Measurements from ENCODE around the gene PMFBP1.
A peak's percentile ranks its signal among the peaks of the same experiment; 100 is the strongest.

PMFBP1 gene

GRCh38 chr16:72172105-72173034 lies at the start of gene PMFBP1:
Gene PMFBP1 (minus strand): TSS chr16:72172155. CDS start chr16:72171208, 947 bp downstream.
- no peak for DNase-seq

- DNase-seq = no peak
Measured at GRCh38 chr16:72221630-72222024, 49.7 kb upstream of the PMFBP1 start.

- DNase-seq = no peak
Measured at GRCh38 chr16:72220875-72221629, 49.1 kb upstream of the PMFBP1 start.

- no peak for DNase-seq
Measured at GRCh38 chr16:72219282-72219681, 47.3 kb upstream of the PMFBP1 start.

GRCh38 chr16:72216767-72217166 lies 44.8 kb upstream of the PMFBP1 start:
- no peak for DNase-seq

GRCh38 chr16:72214821-72215220 lies 42.9 kb upstream of the PMFBP1 start:
- no peak for DNase-seq

- DNase-seq = no peak
Measured at GRCh38 chr16:72211110-72211509, 39.2 kb upstream of the PMFBP1 start.

- DNase-seq = no peak
Measured at GRCh38 chr16:72210555-72210954, 38.6 kb upstream of the PMFBP1 start.

GRCh38 chr16:72210072-72210471 lies 38.1 kb upstream of the PMFBP1 start:
- DNase-seq = no peak

GRCh38 chr16:72206299-72206698 lies 34.3 kb upstream of the PMFBP1 start:
- no peak for DNase-seq

GRCh38 chr16:72203401-72203800 lies 31.4 kb upstream of the PMFBP1 start:
- no peak for DNase-seq

- no peak for DNase-seq
Measured at GRCh38 chr16:72202014-72202413, 30.1 kb upstream of the PMFBP1 start.

- DNase-seq = no peak
Measured at GRCh38 chr16:72201387-72201786, 29.4 kb upstream of the PMFBP1 start.

- DNase-seq = no peak
Measured at GRCh38 chr16:72199761-72200337, 27.9 kb upstream of the PMFBP1 start.

GRCh38 chr16:72198771-72199201 lies 26.8 kb upstream of the PMFBP1 start:
- DNase-seq = no peak

- peak; percentile 68 for DNase-seq
Measured at GRCh38 chr16:72198021-72198711, 26.2 kb upstream of the PMFBP1 start.

- DNase-seq = no peak
Measured at GRCh38 chr16:72197545-72197944, 25.6 kb upstream of the PMFBP1 start.

- DNase-seq = no peak
Measured at GRCh38 chr16:72195609-72196008, 23.7 kb upstream of the PMFBP1 start.

- DNase-seq = no peak
Measured at GRCh38 chr16:72191551-72191950, 19.6 kb upstream of the PMFBP1 start.

- no peak for DNase-seq
Measured at GRCh38 chr16:72189865-72190371, 18.0 kb upstream of the PMFBP1 start.

GRCh38 chr16:72188541-72188940 lies 16.6 kb upstream of the PMFBP1 start:
- DNase-seq = no peak

- DNase-seq = no peak
Measured at GRCh38 chr16:72187551-72187950, 15.6 kb upstream of the PMFBP1 start.

- DNase-seq = no peak
Measured at GRCh38 chr16:72182976-72183375, 11.0 kb upstream of the PMFBP1 start.
